ENCODE data around the gene PPFIA2.
A peak's percentile ranks its signal among the peaks of the same experiment; 100 is the strongest.

The PPFIA2 gene

GRCh38 chr12:81252228-81252627, 506.9 kb downstream of the PPFIA2 start:
- Histone ChIP-seq H3K9ac (ENCODE audit: low read depth, low read length) (no peak overlapping the region), H3K27ac (ENCODE audit: low read length) (no peak overlapping the region), H3K27me3 (ENCODE audit: insufficient read depth, low read length) (no peaks in the 10 kb centered on the region), H3K36me3 (ENCODE audit: insufficient read depth, low read depth, low read length) (no peaks in the 10 kb centered on the region), H3K4me3 (ENCODE audit: low read length) (no peak overlapping the region), H3K4me1 (ENCODE audit: insufficient read depth, low read length) (peaks cover 6% of the 10 kb centered on the region; the same call in 1 of the 2 replicates), H3K9me3 (ENCODE audit: insufficient read depth, low read depth, low read length) (no peaks in the 10 kb centered on the region)

- Histone ChIP-seq H3K4me3 (ENCODE audit: low read length) (no peak overlapping the region), H3K9ac (ENCODE audit: low read depth, low read length) (no peak overlapping the region), H3K27me3 (ENCODE audit: insufficient read depth, low read length) (no peaks in the 10 kb centered on the region), H3K9me3 (ENCODE audit: insufficient read depth, low read depth, low read length) (no peaks in the 10 kb centered on the region), H3K36me3 (ENCODE audit: insufficient read depth, low read depth, low read length) (no peaks in the 10 kb centered on the region), H3K4me1 (ENCODE audit: insufficient read depth, low read length) (no peaks in the 10 kb centered on the region; the same call in 1 of the 2 replicates), H3K27ac (ENCODE audit: low read length) (no peak overlapping the region)
These were observed 509.2 kb downstream of the PPFIA2 start for GRCh38 chr12:81249976-81250375.

GRCh38 chr12:81245907-81246570, 513.1 kb downstream of the PPFIA2 start:
- 0 out of 2 replicates have a peak overlapping the region, but pooled peaks have one; percentile 11 for H3K9ac ChIP-seq (ENCODE audit: low read depth, low read length)
- H3K4me3 ChIP-seq (ENCODE audit: low read length): no peak overlapping the region
- H3K4me1 ChIP-seq (ENCODE audit: insufficient read depth, low read length): no peaks in the 10 kb centered on the region; the same call in 1 of the 2 replicates
- H3K9me3 ChIP-seq (ENCODE audit: insufficient read depth, low read depth, low read length): no peaks in the 10 kb centered on the region
- H3K36me3 ChIP-seq (ENCODE audit: insufficient read depth, low read depth, low read length): no peaks in the 10 kb centered on the region
- H3K27me3 ChIP-seq (ENCODE audit: insufficient read depth, low read length): no peaks in the 10 kb centered on the region
- H3K27ac ChIP-seq (ENCODE audit: low read length): no peak overlapping the region

- no peak overlapping the region for H3K9ac ChIP-seq (ENCODE audit: low read depth, low read length)
- H3K27ac ChIP-seq (ENCODE audit: low read length): no peak overlapping the region
- H3K9me3 ChIP-seq (ENCODE audit: insufficient read depth, low read depth, low read length): no peaks in the 10 kb centered on the region
These were observed 513.7 kb downstream of the PPFIA2 start for GRCh38 chr12:81245458-81245857.

GRCh38 chr12:81231574-81232368, 527.4 kb downstream of the PPFIA2 start:
- Histone ChIP-seq H3K27ac (ENCODE audit: low read length) (no peak overlapping the region), H3K36me3 (ENCODE audit: insufficient read depth, low read depth, low read length) (0 out of 2 replicates have a peak, but pooled peaks cover 9% of the 10 kb centered on the region), H3K4me1 (ENCODE audit: insufficient read depth, low read length) (peaks cover 10% of the 10 kb centered on the region; the same call in 1 of the 2 replicates), H3K27me3 (ENCODE audit: insufficient read depth, low read length) (no peaks in the 10 kb centered on the region), H3K9me3 (ENCODE audit: insufficient read depth, low read depth, low read length) (no peaks in the 10 kb centered on the region), H3K4me3 (ENCODE audit: low read length) (no peak overlapping the region), H3K9ac (ENCODE audit: low read depth, low read length) (no peak overlapping the region)

More at GRCh38 chr12:81245458-81245857, 513.7 kb downstream of the PPFIA2 start:
- no peak overlapping the region for H3K4me3 ChIP-seq (ENCODE audit: low read length)
- H3K4me1 ChIP-seq (ENCODE audit: insufficient read depth, low read length): no peaks in the 10 kb centered on the region; the same call in 1 of the 2 replicates
- H3K36me3 ChIP-seq (ENCODE audit: insufficient read depth, low read depth, low read length): no peaks in the 10 kb centered on the region
- H3K27me3 ChIP-seq (ENCODE audit: insufficient read depth, low read length): no peaks in the 10 kb centered on the region

GRCh38 chr12:81229759-81230158, 529.4 kb downstream of the PPFIA2 start:
- H3K27ac ChIP-seq (ENCODE audit: low read length): no peak overlapping the region
- H3K36me3 ChIP-seq (ENCODE audit: insufficient read depth, low read depth, low read length): 0 out of 2 replicates have a peak, but pooled peaks cover 9% of the 10 kb centered on the region
- no peaks in the 10 kb centered on the region for H3K27me3 ChIP-seq (ENCODE audit: insufficient read depth, low read length)
- no peak overlapping the region for H3K9ac ChIP-seq (ENCODE audit: low read depth, low read length)
- H3K4me1 ChIP-seq (ENCODE audit: insufficient read depth, low read length): peaks cover 10% of the 10 kb centered on the region; the same call in 1 of the 2 replicates
- no peak overlapping the region for H3K4me3 ChIP-seq (ENCODE audit: low read length)
- H3K9me3 ChIP-seq (ENCODE audit: insufficient read depth, low read depth, low read length): no peaks in the 10 kb centered on the region

GRCh38 chr12:81224626-81225025, 534.5 kb downstream of the PPFIA2 start:
- H3K9ac ChIP-seq (ENCODE audit: low read depth, low read length): no peak overlapping the region
- H3K36me3 ChIP-seq (ENCODE audit: insufficient read depth, low read depth, low read length): no peaks in the 10 kb centered on the region
- H3K27me3 ChIP-seq (ENCODE audit: insufficient read depth, low read length): no peaks in the 10 kb centered on the region
- no peaks in the 10 kb centered on the region for H3K9me3 ChIP-seq (ENCODE audit: insufficient read depth, low read depth, low read length)
- H3K4me3 ChIP-seq (ENCODE audit: low read length): no peak overlapping the region
- peaks cover 3% of the 10 kb centered on the region; the same call in 1 of the 2 replicates for H3K4me1 ChIP-seq (ENCODE audit: insufficient read depth, low read length)
- H3K27ac ChIP-seq (ENCODE audit: low read length): no peak overlapping the region

GRCh38 chr12:81222846-81223592, 536.1 kb downstream of the PPFIA2 start:
- Histone ChIP-seq H3K9me3 (ENCODE audit: insufficient read depth, low read depth, low read length) (no peaks in the 10 kb centered on the region), H3K4me1 (ENCODE audit: insufficient read depth, low read length) (no peaks in the 10 kb centered on the region), H3K27ac (ENCODE audit: low read length) (no peak overlapping the region), H3K4me3 (ENCODE audit: low read length) (no peak overlapping the region), H3K27me3 (ENCODE audit: insufficient read depth, low read length) (no peaks in the 10 kb centered on the region), H3K9ac (ENCODE audit: low read depth, low read length) (no peak overlapping the region), H3K36me3 (ENCODE audit: insufficient read depth, low read depth, low read length) (no peaks in the 10 kb centered on the region)

GRCh38 chr12:81221681-81222080, 537.5 kb downstream of the PPFIA2 start:
- Histone ChIP-seq H3K4me3 (ENCODE audit: low read length) (no peak overlapping the region), H3K27ac (ENCODE audit: low read length) (no peak overlapping the region), H3K9me3 (ENCODE audit: insufficient read depth, low read depth, low read length) (no peaks in the 10 kb centered on the region)

GRCh38 chr12:81216739-81217138, 542.4 kb downstream of the PPFIA2 start:
- Histone ChIP-seq H3K9me3 (ENCODE audit: insufficient read depth, low read depth, low read length) (no peaks in the 10 kb centered on the region), H3K27me3 (ENCODE audit: insufficient read depth, low read length) (no peaks in the 10 kb centered on the region), H3K9ac (ENCODE audit: low read depth, low read length) (no peak overlapping the region), H3K4me1 (ENCODE audit: insufficient read depth, low read length) (peaks cover 6% of the 10 kb centered on the region; the same call in 1 of the 2 replicates), H3K4me3 (ENCODE audit: low read length) (no peak overlapping the region), H3K27ac (ENCODE audit: low read length) (no peak overlapping the region), H3K36me3 (ENCODE audit: insufficient read depth, low read depth, low read length) (no peaks in the 10 kb centered on the region)

More at GRCh38 chr12:81221681-81222080, 537.5 kb downstream of the PPFIA2 start:
- H3K4me1 ChIP-seq (ENCODE audit: insufficient read depth, low read length): no peaks in the 10 kb centered on the region
- no peaks in the 10 kb centered on the region for H3K27me3 ChIP-seq (ENCODE audit: insufficient read depth, low read length)
- H3K9ac ChIP-seq (ENCODE audit: low read depth, low read length): no peak overlapping the region
- no peaks in the 10 kb centered on the region for H3K36me3 ChIP-seq (ENCODE audit: insufficient read depth, low read depth, low read length)

GRCh38 chr12:81212996-81213696, 546.0 kb downstream of the PPFIA2 start:
- no peaks in the 10 kb centered on the region for H3K9me3 ChIP-seq (ENCODE audit: insufficient read depth, low read depth, low read length)
- peaks cover 37% of the 10 kb centered on the region; the same call in 1 of the 2 replicates for H3K4me1 ChIP-seq (ENCODE audit: insufficient read depth, low read length)
- no peak overlapping the region for H3K9ac ChIP-seq (ENCODE audit: low read depth, low read length)
- H3K27ac ChIP-seq (ENCODE audit: low read length): no peak overlapping the region
- no peaks in the 10 kb centered on the region for H3K27me3 ChIP-seq (ENCODE audit: insufficient read depth, low read length)
- no peak overlapping the region for H3K4me3 ChIP-seq (ENCODE audit: low read length)
- H3K36me3 ChIP-seq (ENCODE audit: insufficient read depth, low read depth, low read length): no peaks in the 10 kb centered on the region
